ENCODE results near the gene PLEKHA7. TPM values are rescaled to one million over a fixed set of nuclear protein-coding genes. Genes with fewer than 3 reads are reported as not detected.

Gene PLEKHA7
- polyA plus RNA-seq, 1 donor: 4.0 TPM

- no peak for DNase-seq (ENCODE audit: low read depth)
Measured at GRCh38 chr11:16789560-16790485, 224.4 kb downstream of the PLEKHA7 start.

- DNase-seq (ENCODE audit: low read depth): no peak
Measured at GRCh38 chr11:16789063-16789420, 225.2 kb downstream of the PLEKHA7 start.

GRCh38 chr11:16788141-16789062, 225.8 kb downstream of the PLEKHA7 start:
- no peak for DNase-seq (ENCODE audit: low read depth)

DNA sequence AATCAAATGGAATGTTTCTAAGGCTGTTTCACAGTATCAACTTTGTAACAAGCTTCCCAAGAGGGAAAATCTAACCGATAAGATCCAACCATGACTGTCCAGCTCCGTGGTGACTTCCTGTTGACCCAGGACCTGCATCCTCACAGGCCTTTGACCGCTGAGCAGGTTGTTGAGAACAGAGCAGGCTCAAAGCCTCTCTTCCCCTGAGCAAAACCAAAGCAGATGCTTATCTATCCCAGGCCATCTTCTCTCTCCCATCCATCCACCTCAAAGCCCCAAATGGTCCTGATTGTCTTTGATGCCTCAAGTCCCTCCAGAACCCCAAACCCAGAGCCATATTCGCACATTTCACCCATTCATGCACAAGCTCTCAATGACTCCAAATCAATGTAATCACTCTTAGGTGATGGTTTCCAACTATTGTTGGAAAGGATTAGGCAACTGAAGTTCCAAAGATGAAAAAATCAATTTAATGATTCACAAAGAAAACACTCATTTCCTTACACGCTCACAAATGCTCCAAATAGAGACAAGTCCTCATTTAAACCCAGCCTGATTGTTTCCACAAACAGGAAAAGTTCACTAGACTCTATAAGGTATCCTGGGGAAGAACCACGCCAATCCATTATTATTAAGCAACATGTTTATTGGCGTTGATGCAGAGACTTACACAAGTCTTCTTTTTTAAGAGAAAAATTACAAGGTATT, 227.0 kb downstream of the PLEKHA7 start:
- no peak for DNase-seq (ENCODE audit: low read depth)

DNA sequence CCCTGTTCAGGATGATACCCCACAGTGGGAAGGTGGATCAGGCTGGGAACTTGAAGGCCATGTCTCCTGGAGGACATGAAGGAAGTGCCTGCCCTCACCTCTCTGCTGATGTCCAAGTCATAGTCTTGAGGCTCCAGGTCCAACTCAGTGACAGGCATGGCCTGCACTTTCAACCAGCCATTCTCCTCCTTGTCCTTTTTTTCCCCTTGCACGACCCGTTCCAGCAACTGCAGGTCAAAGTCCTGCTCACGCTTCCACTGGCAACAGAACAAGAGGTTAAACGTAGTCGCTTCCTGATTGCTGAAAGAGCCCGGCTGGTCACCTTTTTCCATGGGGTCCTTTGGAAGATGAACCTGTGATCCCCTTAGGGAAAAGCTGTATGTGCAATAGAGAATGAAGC, 228.1 kb downstream of the PLEKHA7 start:
- DNase-seq (ENCODE audit: low read depth): no peak

GRCh38 chr11:16785520-16786128, 228.6 kb downstream of the PLEKHA7 start:
- no peak for DNase-seq (ENCODE audit: low read depth)

- no peak for DNase-seq (ENCODE audit: low read depth)
Measured at GRCh38 chr11:16784666-16785065, 229.5 kb downstream of the PLEKHA7 start.

DNA sequence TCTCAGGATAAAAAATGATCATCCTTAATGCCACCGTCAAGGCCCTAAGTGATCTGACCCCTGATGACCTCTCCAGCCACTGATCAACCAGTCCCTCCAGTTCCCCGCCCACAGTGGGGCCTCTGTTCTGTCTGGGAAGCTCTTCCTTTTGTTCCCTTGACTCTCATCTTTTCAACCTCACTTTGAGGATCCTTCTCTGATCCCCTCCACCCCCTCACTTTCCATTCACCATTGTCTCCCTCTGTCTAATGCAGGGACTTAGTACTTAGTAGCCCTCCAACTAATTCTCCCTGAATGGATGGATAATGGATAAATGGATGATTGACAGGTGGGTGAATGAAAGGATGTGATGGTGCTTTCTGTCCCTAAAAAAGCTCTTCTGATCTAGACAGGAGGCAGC, 230.1 kb downstream of the PLEKHA7 start:
- DNase-seq (ENCODE audit: low read depth): no peak

GRCh38 chr11:16783321-16783801, 230.9 kb downstream of the PLEKHA7 start:
- DNase-seq (ENCODE audit: low read depth): no peak

DNA sequence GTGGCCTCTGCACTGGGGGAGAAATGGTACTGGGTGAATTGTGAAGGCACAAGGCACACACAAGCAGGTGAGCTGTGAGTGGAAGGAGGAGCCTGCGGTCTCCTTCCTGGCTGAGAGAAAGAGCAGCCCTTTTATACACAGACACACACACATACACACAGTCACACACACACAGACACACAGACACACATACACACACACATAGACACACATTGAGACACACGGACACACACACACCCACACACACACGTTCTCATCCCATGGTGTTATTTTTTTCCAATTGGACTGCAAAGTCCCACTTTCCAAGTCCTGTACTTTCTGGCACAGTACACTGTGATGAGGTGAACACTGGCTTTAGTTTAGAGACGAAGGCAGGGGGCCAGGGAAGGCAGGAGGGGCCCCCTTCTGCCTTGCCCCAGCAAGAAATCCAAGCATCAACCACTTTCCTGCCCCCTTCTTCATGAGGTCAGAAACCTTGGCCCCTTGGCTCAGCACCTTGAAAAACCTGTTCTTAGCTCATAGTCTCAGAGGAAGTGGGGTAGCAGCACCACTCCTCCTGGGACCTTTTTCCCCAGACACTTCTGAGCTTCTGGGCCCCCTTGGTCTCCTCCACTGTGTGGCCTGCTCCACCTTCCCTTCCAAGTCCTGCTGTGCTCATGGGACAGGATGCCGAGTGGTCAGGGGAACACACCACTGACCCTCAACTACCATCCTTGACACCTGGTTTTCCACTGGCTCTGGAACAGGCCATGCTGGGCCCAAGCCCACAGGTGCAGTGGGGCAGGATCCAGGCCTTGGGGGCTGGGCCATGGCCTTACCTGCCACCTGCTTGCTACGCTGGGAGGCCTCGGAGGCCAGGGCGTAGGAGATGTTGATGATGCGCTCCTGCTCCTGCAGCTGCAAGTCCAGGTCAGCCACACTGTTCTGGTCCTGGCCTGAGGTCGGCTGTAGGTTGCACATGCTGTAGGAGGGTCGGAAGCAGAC, 232.0 kb downstream of the PLEKHA7 start:
- no peak for DNase-seq (ENCODE audit: low read depth)

- no peak for DNase-seq (ENCODE audit: low read depth)
Measured at GRCh38 chr11:16780698-16781550, 233.3 kb downstream of the PLEKHA7 start.

DNA sequence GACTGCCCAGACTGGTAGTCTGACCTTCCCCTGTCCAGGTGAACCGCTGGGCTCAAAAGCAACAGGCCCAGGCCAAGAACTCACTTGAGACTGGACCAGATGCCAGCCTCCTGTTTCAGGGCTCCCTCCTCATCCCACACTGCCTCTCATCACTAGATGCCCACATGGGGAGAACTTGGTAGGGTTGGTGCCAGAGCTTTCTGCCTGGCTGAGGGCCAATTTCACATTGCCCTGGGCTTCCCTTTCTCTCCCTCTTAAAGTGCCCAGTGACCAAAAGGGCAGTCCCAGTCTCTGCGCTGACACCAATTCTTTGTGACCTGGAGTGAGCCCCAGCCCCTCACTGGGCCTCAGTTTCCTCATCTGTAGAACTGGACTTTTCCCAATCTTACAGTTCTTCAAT, 234.1 kb downstream of the PLEKHA7 start:
- DNase-seq (ENCODE audit: low read depth): no peak

DNA sequence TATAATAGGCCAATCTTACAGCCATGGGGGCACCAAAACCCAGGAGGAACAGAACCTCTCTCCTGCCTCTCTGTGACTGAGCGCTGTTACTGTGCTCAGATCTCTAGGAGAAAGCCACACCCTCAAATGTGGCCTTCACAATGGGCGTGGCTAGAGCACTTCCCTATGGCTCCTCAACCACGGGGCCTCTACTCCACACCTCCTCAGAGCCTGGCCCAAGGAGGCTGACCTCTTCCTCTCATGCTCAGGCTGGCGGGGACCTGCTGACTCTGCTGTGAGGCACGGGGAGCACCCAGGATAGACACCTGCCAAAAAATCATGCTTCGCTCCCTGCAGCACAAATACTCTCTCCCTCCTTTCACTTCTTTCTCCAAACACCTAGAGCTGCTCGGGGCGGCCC, 234.8 kb downstream of the PLEKHA7 start:
- DNase-seq (ENCODE audit: low read depth): no peak

GRCh38 chr11:16778876-16779275, 235.3 kb downstream of the PLEKHA7 start:
- DNase-seq (ENCODE audit: low read depth): no peak

- no peak for DNase-seq (ENCODE audit: low read depth)
Measured at GRCh38 chr11:16778286-16778685, 235.9 kb downstream of the PLEKHA7 start.

- DNase-seq (ENCODE audit: low read depth): no peak
Measured at GRCh38 chr11:16777613-16777975, 236.6 kb downstream of the PLEKHA7 start.

- DNase-seq (ENCODE audit: low read depth): peak; percentile 94
Measured at GRCh38 chr11:16776711-16777612, 237.3 kb downstream of the PLEKHA7 start.

GRCh38 chr11:16775614-16776283, 238.5 kb downstream of the PLEKHA7 start:
- peak; percentile 40 for DNase-seq (ENCODE audit: low read depth)

All from forelimb muscle (tissue), 1 donor.